Skeletal muscle tissue (tissue), 4 donors: ENCODE measurements around the gene IGF2BP2. TPM values are rescaled to one million over a fixed set of nuclear protein-coding genes. Genes with fewer than 3 reads are reported as not detected.
"Not testable (repeated sequence)": the region's sequence is repeated elsewhere in the genome, so short reads cannot be mapped to it uniquely, and the experiment has no call there.

ENCODE experiments used
- H3K27ac ChIP-seq: one replicate; pipeline ENCODE4 v1.7.0; 2013; ENCODE audit warnings: mild to moderate bottlenecking, low read depth, low read length, inconsistent platforms
- H3K27me3 ChIP-seq, 3 donors: one replicate each; pipeline ENCODE4 v1.7.0; 2013; ENCODE audit warnings: low read length in 3 of 3; ENCODE audit not compliant: control insufficient read depth in 3 of 3, insufficient read depth in 3 of 3
- H3K36me3 ChIP-seq, 3 donors: one replicate each; pipeline ENCODE4 v1.7.0; 2013; ENCODE audit warnings: low read length in 3 of 3; ENCODE audit not compliant: control insufficient read depth in 3 of 3, insufficient read depth in 3 of 3
- H3K4me1 ChIP-seq, 3 donors: one replicate each; pipeline ENCODE4 v1.7.0; 2013; ENCODE audit warnings: low read length in 3 of 3, mild to moderate bottlenecking in 3 of 3; ENCODE audit not compliant: control insufficient read depth in 3 of 3, insufficient read depth in 3 of 3
- H3K4me3 ChIP-seq, 3 donors: one replicate each; pipeline ENCODE4 v1.7.0; 2013; ENCODE audit warnings: low read length in 3 of 3
- H3K9ac ChIP-seq, 3 donors: one replicate each; pipeline ENCODE4 v1.7.0; 2013; ENCODE audit warnings: low read length in 3 of 3, mild to moderate bottlenecking in 3 of 3, moderate library complexity in 2 of 3, low read depth in 1 of 3
- H3K9me3 ChIP-seq, 3 donors: one replicate each; pipeline ENCODE4 v1.7.0; 2013; ENCODE audit warnings: low read length in 3 of 3; ENCODE audit not compliant: control insufficient read depth in 3 of 3
- total RNA-seq: library from RNA; depleted of rRNA; stranded (reverse); fragments of >200 nt; gene quantifications from one replicate; pipeline ENCODE4 v1.2.3, GENCODE V29; 2014
- donor health status: Osteomylitis.

Gene IGF2BP2
- total RNA-seq, 1 donor from 2014 or later: 26.6 TPM

DNA sequence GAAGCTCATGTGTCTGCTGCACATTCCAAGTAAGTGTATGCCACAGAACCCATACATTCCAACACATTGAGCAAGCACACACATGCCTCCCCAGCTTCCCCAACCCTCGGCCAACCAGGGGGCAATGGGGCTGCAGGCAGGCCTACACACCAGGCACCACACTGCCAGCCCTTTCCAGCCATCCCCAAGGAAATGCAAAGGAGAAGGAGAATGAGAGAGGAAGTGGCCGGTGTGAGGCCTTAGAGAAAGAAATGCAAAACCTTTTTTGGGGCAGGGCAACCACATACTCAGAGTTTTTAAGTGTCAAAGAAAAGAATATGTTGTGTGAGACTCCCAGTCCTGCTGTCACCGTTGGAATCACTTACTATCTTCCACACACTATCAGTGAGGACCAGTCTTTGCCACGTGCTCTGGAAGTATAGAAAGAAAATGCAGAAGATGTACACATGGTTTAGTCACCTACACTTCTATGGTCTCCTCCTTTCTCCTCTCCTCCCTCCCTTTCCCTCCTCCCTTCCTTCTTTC is 11.1 kb downstream of the IGF2BP2 start:
- Histone ChIP-seq H3K4me1 (no peaks in the 10 kb centered on the region), H3K9ac (no peak overlapping the region), H3K9me3 (no peaks in the 10 kb centered on the region), H3K27ac (no peak overlapping the region), H3K4me3 (no peak overlapping the region), H3K27me3 (peaks cover 4 to 20% (median 8%) of the 10 kb centered on the region in 3 donors), H3K36me3 (no peaks in the 10 kb centered on the region)

DNA sequence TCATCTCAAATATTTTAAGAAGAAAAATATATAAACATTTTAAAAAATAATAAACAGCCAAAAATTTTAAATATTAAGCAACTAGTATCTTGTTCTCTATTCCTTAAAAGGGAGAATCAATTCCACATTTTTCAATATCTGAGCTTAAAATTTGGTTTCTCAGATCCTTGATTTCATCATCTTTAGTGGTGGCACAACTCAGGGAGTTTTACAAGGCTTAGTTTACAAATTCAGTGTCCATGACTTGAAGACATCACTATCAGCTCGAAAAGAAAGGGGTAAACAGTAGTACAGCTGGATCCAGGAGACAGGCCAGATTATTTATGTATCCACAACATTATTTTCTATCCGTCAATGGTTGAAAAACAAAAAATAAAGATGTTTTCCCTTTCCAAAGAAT is 11.6 kb downstream of the IGF2BP2 start:
- H3K9me3 ChIP-seq: no peaks in the 10 kb centered on the region
- H3K36me3 ChIP-seq: no peaks in the 10 kb centered on the region
- no peak overlapping the region for H3K27ac ChIP-seq
- H3K4me3 ChIP-seq: no peak overlapping the region
- no peak overlapping the region for H3K9ac ChIP-seq
- H3K4me1 ChIP-seq: no peaks in the 10 kb centered on the region
- H3K27me3 ChIP-seq: peaks cover 2 to 14% (median 2%) of the 10 kb centered on the region in 3 donors

DNA sequence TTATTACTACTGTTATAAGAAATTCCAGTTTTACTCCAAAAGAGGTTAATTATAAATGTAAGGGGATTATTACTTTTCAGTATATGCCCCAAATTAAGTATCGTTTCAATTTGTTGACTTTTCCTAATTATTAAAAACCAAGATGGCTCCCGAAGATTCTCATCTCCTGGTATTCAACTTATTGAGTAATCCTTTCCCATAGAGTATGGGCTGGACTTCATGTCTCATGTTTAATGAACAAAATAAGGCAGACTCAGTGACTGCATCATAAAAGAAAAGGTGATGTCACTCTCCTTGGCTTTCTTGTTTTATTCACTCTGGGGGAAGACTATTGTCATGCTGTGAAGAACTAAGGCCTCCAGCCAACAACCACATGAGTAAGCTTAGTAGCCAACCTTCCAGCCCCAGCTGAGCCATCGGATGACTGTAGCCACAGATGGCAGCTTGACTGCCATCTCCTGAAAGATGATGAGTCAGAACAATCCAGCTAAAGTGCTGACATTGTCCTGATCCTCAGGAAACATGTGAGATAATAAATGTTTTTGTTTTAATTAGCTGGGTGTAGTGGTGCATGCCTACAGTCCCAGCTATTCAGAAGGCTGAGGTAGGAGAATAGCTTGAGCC is 17.3 kb downstream of the IGF2BP2 start:
- Histone ChIP-seq H3K27ac (no peak overlapping the region), H3K36me3 (no peaks in the 10 kb centered on the region), H3K9me3 (no peaks in the 10 kb centered on the region), H3K4me1 (no peaks in the 10 kb centered on the region), H3K27me3 (peaks cover 0 to 4% (median 0%) of the 10 kb centered on the region in 3 donors), H3K4me3 (no peak overlapping the region), H3K9ac (no peak overlapping the region)

DNA sequence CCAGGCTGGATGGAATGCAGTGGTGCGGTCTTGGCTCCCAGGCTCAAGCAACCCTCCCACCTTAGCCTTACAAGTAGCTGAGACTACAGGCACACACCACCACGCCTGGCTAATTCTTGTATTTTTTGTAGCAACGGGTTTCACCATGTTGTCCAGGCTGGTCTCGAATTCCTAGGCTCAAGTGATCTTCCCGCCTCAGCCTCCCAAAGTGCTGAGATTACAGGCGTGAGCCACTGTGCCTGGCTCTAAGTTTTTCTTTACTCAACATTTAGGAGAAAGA is 26.1 kb downstream of the IGF2BP2 start:
- H3K27me3 ChIP-seq, H3K36me3 ChIP-seq, H3K4me3 ChIP-seq, H3K9ac ChIP-seq, H3K27ac ChIP-seq, H3K4me1 ChIP-seq, H3K9me3 ChIP-seq: not testable (repeated sequence)

DNA sequence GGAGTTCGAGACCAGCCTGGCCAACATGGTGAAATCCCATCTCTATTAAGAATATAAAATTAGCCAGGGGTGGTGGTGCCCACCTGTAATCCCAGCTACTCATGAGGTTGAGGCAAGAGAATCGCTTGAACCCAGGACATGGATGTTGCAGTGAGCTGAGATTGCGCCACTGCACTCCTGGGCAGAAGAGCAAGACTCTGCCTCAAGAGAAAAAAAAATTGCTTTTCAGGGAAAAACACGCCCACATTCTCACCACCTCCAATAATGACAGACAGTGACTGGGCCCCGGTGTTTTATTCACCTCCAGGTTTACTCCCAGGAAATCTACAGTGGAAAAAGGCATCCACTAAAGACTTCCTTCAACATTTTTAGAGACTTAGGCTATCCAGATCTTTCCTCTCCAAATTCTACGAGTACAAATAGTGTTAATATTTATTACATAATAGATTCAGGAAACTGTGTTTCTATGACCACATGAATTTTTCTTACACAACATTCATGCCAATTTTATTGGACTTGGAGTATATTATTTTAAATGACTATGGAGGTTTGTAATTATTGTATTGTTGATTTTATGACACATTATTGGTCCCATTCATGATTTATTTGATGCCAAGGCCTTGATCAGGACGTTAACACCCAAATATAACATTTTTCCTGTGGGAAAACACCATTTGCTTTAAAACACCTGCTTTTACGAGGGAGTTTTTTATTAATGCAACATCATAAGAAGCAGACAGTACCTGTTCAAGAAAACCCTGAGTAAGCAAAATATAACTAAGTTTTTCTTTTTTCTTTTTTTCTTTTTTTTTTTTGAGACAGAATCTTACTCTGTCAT is 26.6 kb downstream of the IGF2BP2 start:
- H3K9me3 ChIP-seq: no peaks in the 10 kb centered on the region
- H3K36me3 ChIP-seq: no peaks in the 10 kb centered on the region
- no peaks in the 10 kb centered on the region for H3K4me1 ChIP-seq
- H3K27ac ChIP-seq: no peak overlapping the region
- H3K4me3 ChIP-seq: no peak overlapping the region
- H3K9ac ChIP-seq: no peak overlapping the region
- H3K27me3 ChIP-seq: no peaks in the 10 kb centered on the region

DNA sequence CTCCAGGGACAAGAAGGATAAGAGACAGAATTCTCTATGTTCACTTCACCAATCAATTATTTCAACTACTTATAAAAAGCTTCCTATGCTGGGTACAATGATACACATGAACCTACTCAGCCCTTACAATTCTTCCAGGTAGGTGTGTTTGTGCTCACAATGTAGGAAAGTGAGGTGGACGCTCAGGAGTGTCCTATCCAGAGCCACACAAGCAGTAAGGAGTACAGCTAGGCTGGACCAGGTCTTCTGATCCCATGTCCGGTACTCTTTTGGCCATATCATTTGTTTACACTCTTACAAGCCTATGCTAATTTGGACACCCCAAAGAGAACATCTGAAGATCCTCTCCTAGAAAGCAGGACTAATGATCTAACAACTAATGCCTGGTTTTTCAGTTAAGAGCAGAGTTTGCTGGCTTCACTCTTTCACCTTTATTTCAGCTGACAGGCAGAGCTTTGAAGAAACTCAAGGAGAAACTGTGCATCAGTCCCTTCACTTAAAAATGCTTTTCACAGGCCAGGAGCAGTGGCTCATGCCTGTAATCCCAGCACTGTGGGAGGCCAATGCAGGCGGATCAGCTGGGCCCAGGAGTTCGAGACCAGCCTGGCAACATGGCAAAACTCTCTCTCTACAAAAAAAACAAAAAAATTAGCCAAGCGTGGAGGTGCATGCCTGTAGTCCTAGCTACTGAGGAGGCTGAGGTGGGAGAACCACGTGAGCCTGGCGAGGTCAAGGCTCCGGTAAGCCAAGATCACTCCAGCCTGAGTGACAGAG is 27.5 kb downstream of the IGF2BP2 start:
- Histone ChIP-seq H3K4me3 (no peak overlapping the region), H3K36me3 (no peaks in the 10 kb centered on the region), H3K9ac (no peak overlapping the region), H3K4me1 (no peaks in the 10 kb centered on the region), H3K9me3 (no peaks in the 10 kb centered on the region), H3K27me3 (no peaks in the 10 kb centered on the region), H3K27ac (no peak overlapping the region)

DNA sequence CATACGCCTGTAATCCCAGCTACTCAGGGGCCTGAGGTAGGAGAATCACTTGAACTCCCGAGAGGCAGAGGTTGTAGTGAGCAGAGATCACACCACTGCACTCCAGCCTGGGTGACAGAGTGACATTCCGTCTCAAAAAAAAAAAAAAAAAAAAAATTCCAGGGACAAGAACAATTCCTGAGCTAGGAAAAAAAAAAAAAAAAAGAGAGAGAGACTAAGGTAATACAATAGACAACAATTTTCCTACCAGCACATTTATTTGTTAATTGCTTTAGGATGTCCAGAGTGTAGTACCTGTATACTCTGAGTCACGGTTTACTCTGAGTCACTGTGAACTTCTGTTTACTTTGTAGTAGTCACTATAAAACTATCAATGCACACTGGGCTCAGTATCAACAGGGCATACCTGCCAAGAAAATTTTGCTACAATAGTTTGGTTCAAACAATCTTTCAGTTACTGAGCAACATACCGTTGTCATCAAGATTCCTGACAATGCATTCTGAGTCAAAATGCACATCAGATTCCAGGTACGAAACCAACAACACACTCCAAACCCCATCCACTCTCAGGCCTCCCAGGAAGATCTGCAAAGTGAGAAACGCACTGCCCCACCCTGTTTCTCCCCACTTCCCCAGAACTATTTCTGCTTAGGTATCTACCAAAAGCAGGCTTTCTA is 28.3 kb downstream of the IGF2BP2 start:
- Histone ChIP-seq H3K36me3 (no peaks in the 10 kb centered on the region), H3K9ac (no peak overlapping the region), H3K27me3 (no peaks in the 10 kb centered on the region), H3K4me3 (no peak overlapping the region), H3K27ac (no peak overlapping the region), H3K4me1 (no peaks in the 10 kb centered on the region), H3K9me3 (no peaks in the 10 kb centered on the region)

DNA sequence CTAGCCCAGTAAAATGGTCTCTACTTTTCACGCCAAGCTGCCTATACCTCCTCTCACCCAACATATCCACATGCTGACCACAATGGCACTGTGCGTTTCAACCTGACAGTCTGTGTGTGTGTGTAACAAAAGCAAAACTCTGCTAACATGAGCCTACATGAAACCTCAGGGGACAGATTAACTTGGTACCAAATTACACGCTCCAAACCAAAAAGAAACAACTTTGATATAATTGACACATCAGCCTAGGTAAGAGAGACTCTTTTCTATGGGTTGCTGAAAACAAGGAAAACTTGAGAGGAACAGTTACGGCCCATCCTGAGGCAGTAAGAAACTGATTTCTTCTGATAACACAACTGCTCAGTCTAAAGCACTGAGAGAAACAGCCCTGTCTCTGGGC is 31.5 kb downstream of the IGF2BP2 start:
- Histone ChIP-seq H3K4me1 (no peaks in the 10 kb centered on the region), H3K4me3 (no peak overlapping the region), H3K27me3 (no peaks in the 10 kb centered on the region)

DNA sequence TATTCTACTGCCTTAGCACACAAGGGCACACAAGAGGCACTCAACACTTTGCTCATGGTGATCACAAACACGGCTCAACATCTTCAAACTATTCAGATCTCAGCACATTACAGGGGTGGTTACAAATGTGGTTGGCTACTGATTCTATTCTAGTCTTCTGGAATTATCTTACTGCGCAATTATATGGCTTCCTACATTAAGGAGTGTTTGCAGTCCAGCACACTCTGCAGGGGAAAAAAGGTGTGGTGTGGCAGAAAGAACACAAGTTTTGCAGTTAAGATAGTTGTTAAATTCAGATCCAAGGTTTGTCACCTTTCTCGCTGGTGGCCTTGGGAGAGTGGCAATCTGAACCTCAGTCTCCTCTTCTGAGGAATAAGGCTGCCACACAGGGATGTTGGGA is 31.9 kb downstream of the IGF2BP2 start:
- Histone ChIP-seq H3K4me3 (no peak overlapping the region), H3K9me3 (no peaks in the 10 kb centered on the region), H3K9ac (no peak overlapping the region), H3K27me3 (no peaks in the 10 kb centered on the region), H3K27ac (no peak overlapping the region), H3K4me1 (no peaks in the 10 kb centered on the region), H3K36me3 (no peaks in the 10 kb centered on the region)

More for the DNA sequence above, 31.5 kb downstream of the IGF2BP2 start:
- H3K36me3 ChIP-seq: no peaks in the 10 kb centered on the region
- H3K27ac ChIP-seq: no peak overlapping the region
- H3K9me3 ChIP-seq: no peaks in the 10 kb centered on the region
- H3K9ac ChIP-seq: no peak overlapping the region
